HepG2 (cell line): ENCODE results near the gene RANBP17. TPM values are rescaled to one million over a fixed set of nuclear protein-coding genes. Genes with fewer than 3 reads are reported as not detected.

Experiments
- ATAC-seq: fragments of 200-7000 bp; cut with Tn5 transposase; 3 replicates; pipeline ENCODE4 v1.9.1; 2020; ENCODE audit warnings: mild to moderate bottlenecking, moderate library complexity
- BruUV-seq: library from RNA; stranded (reverse); fragments of 400-500 nt; replicated peaks from 2 replicates; lab custom pipeline; 2021; lab: Mats Ljungman, UMichigan
- CTCF ChIA-PET: fragments of 300-600 bp; formaldehyde crosslinking; extraction: SDS; loops from one replicate; lab custom pipeline; 2021; ENCODE audit warnings: low total read pairs, inconsistent platforms, low intra/inter-chr PET ratio; lab: Yijun Ruan, JAX
- POLR2A ChIA-PET: fragments of 350-600 bp; sonication (Branson Sonifier 250); formaldehyde crosslinking; loops from one replicate; lab custom pipeline; 2020; ENCODE audit warnings: antibody characterized with exemption, inconsistent platforms; lab: Yijun Ruan, JAX
- DNase-seq: peaks from one replicate; pipeline ENCODE4 v3.0.0-alpha.2; 2015; ENCODE audit warnings: low spot score
- FAIRE-seq: peaks from 3 replicates; lab custom pipeline; 2011; peaks lifted over from hg19 to GRCh38; lab: Jason Lieb, UNC
- H2AFZ ChIP-seq: one replicate; pipeline ENCODE4 v1.6.1; 2011; ENCODE audit warnings: low read length, inconsistent platforms
- H3K27ac ChIP-seq: fragments of 300-600 bp; 3 replicates; pipeline ENCODE4 v1.8.0; 2011; ENCODE audit warnings: mixed run types, mild to moderate bottlenecking, mixed read lengths, low read length, inconsistent platforms; ENCODE audit not compliant: insufficient read depth; ENCODE audit errors: extremely low read length
- H3K27me3 ChIP-seq, 2 experiments: fragments of 200-600 bp in 1 of 2; 2 replicates in 1 of 2; 3 replicates in 1 of 2; pipeline versions ENCODE4 v1.6.0 to v1.8.0; 2011; ENCODE audit warnings: low read length in 2 of 2, mild to moderate bottlenecking in 2 of 2, moderate library complexity in 2 of 2, inconsistent platforms in 1 of 2; ENCODE audit not compliant: insufficient read depth in 2 of 2, control insufficient read depth in 1 of 2
- H3K36me3 ChIP-seq, 2 experiments: fragments of 200-600 bp in 1 of 2; replicated peaks in 1 of 2; 2 replicates in 1 of 2; 3 replicates in 1 of 2; pipeline versions ENCODE4 v1.5.1 to v1.8.0; 2011; ENCODE audit warnings: low read length in 2 of 2, inconsistent platforms in 1 of 2; ENCODE audit not compliant: insufficient read depth in 2 of 2, control insufficient read depth in 1 of 2
- H3K4me1 ChIP-seq: 2 replicates; pipeline ENCODE4 v1.5.1; 2012; ENCODE audit warnings: low read length, inconsistent platforms; ENCODE audit not compliant: insufficient read depth
- H3K4me2 ChIP-seq: 2 replicates; pipeline ENCODE4 v1.6.0; 2011; ENCODE audit warnings: low read depth, low read length, inconsistent platforms
- H3K4me3 ChIP-seq, 3 experiments: fragments of 200-600 bp in 1 of 3; sonication (generic), shearing (Covaris generic) in 1 of 3; replicated peaks in 1 of 3; 2 replicates each; pipeline ENCODE4 v1.5.1; 2011 to 2016; ENCODE audit warnings: low read length in 3 of 3, inconsistent platforms in 2 of 3, low read depth in 2 of 3, mild to moderate bottlenecking in 2 of 3, control low read depth in 1 of 3, mixed read lengths in 1 of 3; ENCODE audit not compliant: insufficient read depth in 1 of 3
- H3K79me2 ChIP-seq: one replicate; pipeline ENCODE4 v1.6.1; 2011; ENCODE audit warnings: low read length, inconsistent platforms; ENCODE audit not compliant: insufficient read depth
- H3K9ac ChIP-seq: 2 replicates; pipeline ENCODE4 v1.6.0; 2011; ENCODE audit warnings: mild to moderate bottlenecking, low read depth, low read length, inconsistent platforms; ENCODE audit not compliant: insufficient read depth
- H3K9me3 ChIP-seq: 2 replicates; pipeline ENCODE4 v1.5.1; 2012; ENCODE audit warnings: mild to moderate bottlenecking, low read length
- H4K20me1 ChIP-seq: 2 replicates; pipeline ENCODE4 v1.6.0; 2011; ENCODE audit warnings: inconsistent platforms, mild to moderate bottlenecking, low read length, moderate library complexity; ENCODE audit not compliant: insufficient read depth
- ATF2 ChIP-seq: sonication (generic); formaldehyde crosslinking; IDR thresholded peaks from 2 replicates; pipeline ENCODE4 v1.4.0; 2020; ENCODE audit warnings: missing genetic modification reagents
- DNMT3B ChIP-seq: conservative IDR thresholded peaks from 2 replicates; pipeline ENCODE4 v1.6.1; 2016; ENCODE audit warnings: missing biosample characterization, control low read depth
- GLMP ChIP-seq: sonication (generic); formaldehyde crosslinking; IDR thresholded peaks from 2 replicates; pipeline ENCODE4 v1.9.0; 2021; ENCODE audit warnings: missing genetic modification reagents, mild to moderate bottlenecking, borderline replicate concordance
- HOXA9 ChIP-seq: sonication (generic); formaldehyde crosslinking; IDR thresholded peaks from 2 replicates; pipeline ENCODE4 v1.8.1; 2022; ENCODE audit warnings: missing genetic modification reagents, mild to moderate bottlenecking, moderate library complexity, borderline replicate concordance
- JARID2 ChIP-seq: sonication (generic); formaldehyde crosslinking; IDR thresholded peaks from 2 replicates; pipeline ENCODE4 v1.8.1; 2023; ENCODE audit warnings: missing genetic modification reagents, inconsistent platforms; ENCODE audit not compliant: insufficient replicate concordance
- LCORL ChIP-seq, 2 experiments: fragments of 450-650 bp in 1 of 2; sonication (generic) in 1 of 2; formaldehyde crosslinking in 1 of 2; IDR thresholded peaks; 2 replicates each; pipeline versions ENCODE4 v1.5.0 to v1.6.1; 2017 to 2020; ENCODE audit warnings: antibody characterized with exemption in 1 of 2, missing genetic modification reagents in 1 of 2
- MAFK ChIP-seq, 2 experiments: IDR thresholded peaks in 1 of 2; conservative IDR thresholded peaks in 1 of 2; 2 replicates each; pipeline ENCODE4 v1.6.1; 2011; ENCODE audit warnings: improper control_type of control experiment in 2 of 2, low read length in 2 of 2
- NR1H2 ChIP-seq: sonication (generic); formaldehyde crosslinking; IDR thresholded peaks from 2 replicates; pipeline ENCODE4 v1.8.1; 2022; ENCODE audit warnings: low read depth, missing genetic modification reagents, borderline replicate concordance
- THAP8 ChIP-seq: sonication (generic); formaldehyde crosslinking; IDR thresholded peaks from 2 replicates; pipeline ENCODE4 v1.5.1; 2020; ENCODE audit warnings: missing genetic modification reagents, mild to moderate bottlenecking, borderline replicate concordance
- ZBTB49 ChIP-seq: sonication (generic); formaldehyde crosslinking; IDR thresholded peaks from 2 replicates; pipeline ENCODE4 v1.4.0; 2020; ENCODE audit warnings: missing genetic modification reagents, borderline replicate concordance
- ZNF441 ChIP-seq: sonication (generic); formaldehyde crosslinking; IDR thresholded peaks from 2 replicates; pipeline ENCODE4 v1.7.0; 2021; ENCODE audit warnings: missing genetic modification reagents, borderline replicate concordance
- ZNF704 ChIP-seq: sonication (generic); formaldehyde crosslinking; IDR thresholded peaks from 2 replicates; pipeline ENCODE4 v1.8.1; 2023; ENCODE audit warnings: mild to moderate bottlenecking, inconsistent platforms, moderate library complexity, missing genetic modification reagents, borderline replicate concordance
- ZNF772 ChIP-seq: sonication (generic); formaldehyde crosslinking; IDR thresholded peaks from 2 replicates; pipeline ENCODE4 v1.5.0; 2020; ENCODE audit warnings: mild to moderate bottlenecking, missing genetic modification reagents
- WGBS: methylation state at CpG from one replicate; pipeline ENCODE4 v1.1.6; 2017; ENCODE audit warnings: low lambda C conversion rate; 5-methylcytosine and 5-hydroxymethylcytosine counted together
- in situ Hi-C: cut with HindIII; loops from 2 replicates; pipeline ENCODE4 v1.10.0; 2017; ENCODE audit warnings: low pct_unique_long_range_greater_than_20kb; ENCODE audit not compliant: extremely low pct_ligation_motif_present
- intact Hi-C: fragments of 100-400 bp; cut with micrococcal nuclease; formaldehyde crosslinking; loops from one replicate; pipeline ENCODE4 v1.10.0; 2022; ENCODE audit not compliant: unreplicated experiment
- polyA plus RNA-seq, 8 experiments: library from polyadenylated mRNA; depleted of rRNA in 3 of 8; stranded (reverse) in 7 of 8; unstranded in 1 of 8; fragments of >200 nt; fragmentation: Illumina TruSeq in 4 of 8; extraction: Trizol in 4 of 8; gene quantifications; 2 replicates each; pipeline versions ENCODE4 v1.2.1 to v1.2.3, GENCODE V29; 2011 to 2016; ENCODE audit warnings: low read depth in 4 of 8, missing spikeins in 1 of 8, mixed read lengths in 1 of 8; ENCODE audit not compliant: insufficient read depth in 1 of 8
- total RNA-seq, 5 experiments: library from RNA; depleted of rRNA; stranded (reverse); fragments of >200 nt; fragmentation: Illumina TruSeq; extraction: Trizol; gene quantifications; 2 replicates each; pipeline ENCODE4 v1.2.3, GENCODE V29; 2016; ENCODE audit warnings: low read depth in 1 of 5

The RANBP17 gene
- total and polyA plus RNA-seq, 2 of the 13 experiments (the other 11 are each of a cell fraction or from before 2014, with no cell fraction given), result not detected

- WGBS, result 17% methylated on average over 7 of the region's 7 CpGs
- intact Hi-C loops, result no loop called here
- Histone ChIP-seq H3K4me3 (no peak overlapping the region), H3K36me3 (no peaks in the 10 kb centered on the region), H3K4me2 (no peak overlapping the region), H3K4me1 (no peaks in the 10 kb centered on the region), H3K9me3 (no peaks in the 10 kb centered on the region), H4K20me1 (no peaks in the 10 kb centered on the region; the same call in 1 of the 2 replicates), H3K27ac (no peak overlapping the region), H3K27me3 (no peaks in the 10 kb centered on the region), H3K79me2 (no peaks in the 10 kb centered on the region), H3K9ac (no peak overlapping the region), H2AFZ (no peak overlapping the region)
- ATAC-seq (no peak), FAIRE-seq (no peak), DNase-seq (no peak)
- in situ Hi-C loops, result no loop called here
- POLR2A ChIA-PET, result no interaction called here
- no TSS peak for BruUV-seq
- CTCF ChIA-PET, result no interaction called here
- TF ChIP-seq ATF2 (CRISPR knock-in tag) (no peak), NR1H2 (CRISPR knock-in tag) (no peak), ZNF441 (CRISPR knock-in tag) (no peak), ZBTB49 (CRISPR knock-in tag) (no peak), LCORL (IDR thresholded peaks at IDR 0.05) (no peak), LCORL (CRISPR knock-in tag; IDR thresholded peaks at IDR 0.05) (no peak), ZNF704 (CRISPR knock-in tag) (no peak), JARID2 (no peak), DNMT3B (no peak), GLMP (CRISPR knock-in tag) (no peak), THAP8 (CRISPR knock-in tag) (no peak), ZNF772 (CRISPR knock-in tag) (no peak), MAFK (conservative IDR thresholded peaks at IDR 0.05 in 1 of 2, IDR thresholded peaks at IDR 0.05 in 1 of 2; ENCODE audit: low read length in 2 of 2) (no peak), HOXA9 (CRISPR knock-in tag) (no peak)
These were observed 421.9 kb downstream of the RANBP17 start for GRCh38 chr5:171283753-171284152.
